Measurements from ENCODE around the gene FBXO8. TPM values are rescaled to one million over a fixed set of nuclear protein-coding genes. Genes with fewer than 3 reads are reported as not detected.

Gene FBXO8
- total RNA-seq, 5 donors from 2014 or later (not counting 1 experiment from before 2014, with no cell fraction given): 16.0 to 27.3 (median 21.8) TPM

GRCh38 chr4:174216799-174217272 is 66.6 kb downstream of the FBXO8 start:
- Mint-ChIP-seq H3K4me1 (peaks cover 45 to 51% (median 50%) of the 10 kb centered on the region in 3 donors), H3K27ac (peak overlapping the region in 1 of 2 donors; percentile 52), H3K36me3 (no peaks in the 10 kb centered on the region), H3K4me3 (peak overlapping the region in 1 of 3 donors; percentile 55), H3K27me3 (peaks cover 74 to 84% of the 10 kb centered on the region in 2 donors), H3K9me3 (no peaks in the 10 kb centered on the region)
- WGBS (ENCODE audit: insufficient coverage): 16% methylated on average over 14 of the region's 15 CpGs
- Histone ChIP-seq H3K27me3 (replicated peaks in 1 of 2; ENCODE audit: control insufficient read depth in 2 of 2, extremely low read depth in 1 of 2, insufficient read depth in 2 of 2, low read length in 1 of 2) (peaks cover 37 to 50% of the 10 kb centered on the region in 2 experiments), H3K9me3 (no peaks in the 10 kb centered on the region), H3K27ac (ENCODE audit: low read length) (no peak overlapping the region), H3K4me3 (ENCODE audit: control insufficient read depth in 1 of 2, extremely low read depth in 1 of 2, low read length in 1 of 2) (peak overlapping the region in 1 of 2 donors; percentile 60), H3K36me3 (ENCODE audit: control insufficient read depth in 2 of 2, extremely low read depth in 1 of 2, insufficient read depth in 1 of 2, low read length in 1 of 2) (no peaks in the 10 kb centered on the region), H3K4me1 (ENCODE audit: control insufficient read depth in 1 of 2, extremely low read depth in 1 of 2, insufficient read depth in 2 of 2, low read length in 2 of 2) (peaks cover 14 to 36% of the 10 kb centered on the region in 2 experiments)
- ATAC-seq (replicated peaks in 1 of 4) (no peak), DNase-seq (no peak)
- CTCF ChIA-PET: no interaction called here
- POLR2A ChIA-PET: no interaction called here

- DNase-seq (no peak), ATAC-seq (replicated peaks in 1 of 4) (no peak)
- peaks cover 51 to 57% (median 57%) of the 10 kb centered on the region in 3 donors for H3K4me1 Mint-ChIP-seq
- Histone ChIP-seq H3K27me3 (replicated peaks in 1 of 2; ENCODE audit: control insufficient read depth in 2 of 2, extremely low read depth in 1 of 2, insufficient read depth in 2 of 2, low read length in 1 of 2) (peaks cover 41 to 53% of the 10 kb centered on the region in 2 experiments), H3K27ac (ENCODE audit: low read length) (no peak overlapping the region), H3K9me3 (no peaks in the 10 kb centered on the region), H3K4me3 (ENCODE audit: control insufficient read depth in 1 of 2, extremely low read depth in 1 of 2, low read length in 1 of 2) (no peak overlapping the region), H3K36me3 (ENCODE audit: control insufficient read depth in 2 of 2, extremely low read depth in 1 of 2, insufficient read depth in 1 of 2, low read length in 1 of 2) (no peaks in the 10 kb centered on the region), H3K4me1 (ENCODE audit: control insufficient read depth in 1 of 2, extremely low read depth in 1 of 2, insufficient read depth in 2 of 2, low read length in 2 of 2) (peaks cover 14 to 41% of the 10 kb centered on the region in 2 experiments)
- H3K4me3 Mint-ChIP-seq: peak overlapping the region in 1 of 3 donors; percentile 55
- peak overlapping the region in 1 of 2 donors; percentile 52 for H3K27ac Mint-ChIP-seq
- no peaks in the 10 kb centered on the region for H3K9me3 Mint-ChIP-seq
- WGBS (ENCODE audit: insufficient coverage): 10% methylated on average over 2 of the region's 11 CpGs
- H3K36me3 Mint-ChIP-seq: no peaks in the 10 kb centered on the region
- peaks cover 77 to 88% of the 10 kb centered on the region in 2 donors for H3K27me3 Mint-ChIP-seq
- ChIA-PET POLR2A (no interaction called here), CTCF (no interaction called here)
Observed at GRCh38 chr4:174215961-174216680, 67.3 kb downstream of the FBXO8 start.

- no peaks in the 10 kb centered on the region for H3K9me3 ChIP-seq
- ChIA-PET POLR2A (no interaction called here), CTCF (interaction anchor here in 1 of 2 donors (0.5 kb wide), 1 partner anchor 105 kb away, joined by 4 read pairs; no protein-coding TSS in a partner anchor)
- H3K4me3 Mint-ChIP-seq: peak overlapping the region in 1 of 3 donors; percentile 60
- 20% methylated on average over 1 of the region's 5 CpGs for WGBS (ENCODE audit: insufficient coverage)
- H3K4me1 ChIP-seq (ENCODE audit: control insufficient read depth in 1 of 2, extremely low read depth in 1 of 2, insufficient read depth in 2 of 2, low read length in 2 of 2): peaks cover 14 to 41% of the 10 kb centered on the region in 2 experiments
- no peak overlapping the region for H3K27ac ChIP-seq (ENCODE audit: low read length)
- H3K27me3 ChIP-seq (replicated peaks in 1 of 2; ENCODE audit: control insufficient read depth in 2 of 2, extremely low read depth in 1 of 2, insufficient read depth in 2 of 2, low read length in 1 of 2): peaks cover 40 to 53% of the 10 kb centered on the region in 2 experiments
- H3K36me3 ChIP-seq (ENCODE audit: control insufficient read depth in 2 of 2, extremely low read depth in 1 of 2, insufficient read depth in 1 of 2, low read length in 1 of 2): no peaks in the 10 kb centered on the region
- peak overlapping the region in 1 of 2 donors; percentile 71 for H3K4me3 ChIP-seq (ENCODE audit: control insufficient read depth in 1 of 2, extremely low read depth in 1 of 2, low read length in 1 of 2)
- H3K4me1 Mint-ChIP-seq: peaks cover 51 to 57% (median 57%) of the 10 kb centered on the region in 3 donors
- H3K27me3 Mint-ChIP-seq: peaks cover 88 to 94% of the 10 kb centered on the region in 2 donors
- ATAC-seq (replicated peaks in 1 of 4) (no peak), DNase-seq (no peak)
- H3K27ac Mint-ChIP-seq: peak overlapping the region in 1 of 2 donors; percentile 9
- H3K36me3 Mint-ChIP-seq: no peaks in the 10 kb centered on the region
- no peaks in the 10 kb centered on the region for H3K9me3 Mint-ChIP-seq
Observed at GRCh38 chr4:174215057-174215456, 68.4 kb downstream of the FBXO8 start.

- whole genome bisulfite sequencing (ENCODE audit: insufficient coverage): 5% methylated on average over 27 of the region's 47 CpGs
- Histone ChIP-seq H3K9me3 (no peaks in the 10 kb centered on the region), H3K27ac (ENCODE audit: low read length) (no peak overlapping the region), H3K36me3 (ENCODE audit: control insufficient read depth in 2 of 2, extremely low read depth in 1 of 2, insufficient read depth in 1 of 2, low read length in 1 of 2) (no peaks in the 10 kb centered on the region), H3K4me1 (ENCODE audit: control insufficient read depth in 1 of 2, extremely low read depth in 1 of 2, insufficient read depth in 2 of 2, low read length in 2 of 2) (peaks cover 14 to 41% of the 10 kb centered on the region in 2 experiments), H3K4me3 (ENCODE audit: control insufficient read depth in 1 of 2, extremely low read depth in 1 of 2, low read length in 1 of 2) (peak overlapping the region in 1 of 2 donors; percentile 71), H3K27me3 (replicated peaks in 1 of 2; ENCODE audit: control insufficient read depth in 2 of 2, extremely low read depth in 1 of 2, insufficient read depth in 2 of 2, low read length in 1 of 2) (peaks cover 39 to 53% of the 10 kb centered on the region in 2 experiments)
- Mint-ChIP-seq H3K27me3 (peaks cover 93 to 96% of the 10 kb centered on the region in 2 donors), H3K36me3 (no peaks in the 10 kb centered on the region), H3K9me3 (no peaks in the 10 kb centered on the region), H3K27ac (peak overlapping the region in 1 of 2 donors; percentile 30), H3K4me3 (peak overlapping the region; percentile 18 to 60 (median 59)), H3K4me1 (peaks cover 51 to 57% (median 57%) of the 10 kb centered on the region in 3 donors)
- ChIA-PET POLR2A (no interaction called here), CTCF (interaction anchor here in 1 of 2 donors (0.5 kb wide), 1 partner anchor 106 kb away, joined by 4 read pairs; no protein-coding TSS in a partner anchor)
- peak in 4 of 35 experiments; percentile 2 to 34 (median 12) for DNase-seq
- peak in 3 of 4 experiments; percentile 50 to 67 (median 59) for ATAC-seq (replicated peaks in 1 of 4)
Observed at GRCh38 chr4:174214101-174214878, 69.2 kb downstream of the FBXO8 start.

- H3K27me3 Mint-ChIP-seq: peaks cover 88 to 96% of the 10 kb centered on the region in 2 donors
- no peak overlapping the region for H3K27ac Mint-ChIP-seq
- H3K36me3 Mint-ChIP-seq: no peaks in the 10 kb centered on the region
- H3K4me3 Mint-ChIP-seq: peak overlapping the region in 2 of 3 donors; percentile 59 to 60
- 13% methylated on average over 12 of the region's 16 CpGs for WGBS (ENCODE audit: insufficient coverage)
- ATAC-seq (replicated peaks in 1 of 4) (peak in 1 of 4 experiments; percentile 22), DNase-seq (no peak)
- H3K4me1 ChIP-seq (ENCODE audit: control insufficient read depth in 1 of 2, extremely low read depth in 1 of 2, insufficient read depth in 2 of 2, low read length in 2 of 2): peaks cover 14 to 41% of the 10 kb centered on the region in 2 experiments
- no peaks in the 10 kb centered on the region for H3K9me3 ChIP-seq
- POLR2A ChIA-PET: interaction anchor here in 1 of 2 donors (0.6 kb wide), 1 partner anchor 14 kb away, joined by 3 read pairs; no protein-coding TSS in a partner anchor
- H3K4me3 ChIP-seq (ENCODE audit: control insufficient read depth in 1 of 2, extremely low read depth in 1 of 2, low read length in 1 of 2): peak overlapping the region in 1 of 2 donors; percentile 71
- H3K27me3 ChIP-seq (replicated peaks in 1 of 2; ENCODE audit: control insufficient read depth in 2 of 2, extremely low read depth in 1 of 2, insufficient read depth in 2 of 2, low read length in 1 of 2): peaks cover 39 to 53% of the 10 kb centered on the region in 2 experiments
- H3K9me3 Mint-ChIP-seq: no peaks in the 10 kb centered on the region
- peaks cover 51 to 57% (median 56%) of the 10 kb centered on the region in 3 donors for H3K4me1 Mint-ChIP-seq
- no peak overlapping the region for H3K27ac ChIP-seq (ENCODE audit: low read length)
- H3K36me3 ChIP-seq (ENCODE audit: control insufficient read depth in 2 of 2, extremely low read depth in 1 of 2, insufficient read depth in 1 of 2, low read length in 1 of 2): no peaks in the 10 kb centered on the region
- CTCF ChIA-PET: no interaction called here
Observed at GRCh38 chr4:174213731-174214100, 69.8 kb downstream of the FBXO8 start.

- POLR2A ChIA-PET: interaction anchor here in 1 of 2 donors (1.2 kb wide), 1 partner anchor 9 kb away, joined by 4 read pairs; no protein-coding TSS in a partner anchor
Observed at GRCh38 chr4:174212061-174212460, 71.4 kb downstream of the FBXO8 start.

More at GRCh38 chr4:174212061-174212460, 71.4 kb downstream of the FBXO8 start:
- Mint-ChIP-seq H3K4me1 (peaks cover 38 to 44% (median 42%) of the 10 kb centered on the region in 3 donors), H3K36me3 (no peaks in the 10 kb centered on the region), H3K4me3 (peak overlapping the region in 2 of 3 donors; percentile 47 to 50), H3K27ac (peak overlapping the region in 1 of 2 donors; percentile 16), H3K27me3 (peaks cover 78 to 85% of the 10 kb centered on the region in 2 donors), H3K9me3 (no peaks in the 10 kb centered on the region)
- Histone ChIP-seq H3K4me3 (ENCODE audit: control insufficient read depth in 1 of 2, extremely low read depth in 1 of 2, low read length in 1 of 2) (no peak overlapping the region), H3K27me3 (replicated peaks in 1 of 2; ENCODE audit: control insufficient read depth in 2 of 2, extremely low read depth in 1 of 2, insufficient read depth in 2 of 2, low read length in 1 of 2) (peaks cover 34 to 37% of the 10 kb centered on the region in 2 experiments), H3K4me1 (ENCODE audit: control insufficient read depth in 1 of 2, extremely low read depth in 1 of 2, insufficient read depth in 2 of 2, low read length in 2 of 2) (peaks cover 9 to 27% of the 10 kb centered on the region in 2 experiments), H3K36me3 (ENCODE audit: control insufficient read depth in 2 of 2, extremely low read depth in 1 of 2, insufficient read depth in 1 of 2, low read length in 1 of 2) (no peaks in the 10 kb centered on the region), H3K27ac (ENCODE audit: low read length) (no peak overlapping the region), H3K9me3 (no peaks in the 10 kb centered on the region)
- ATAC-seq (replicated peaks in 1 of 4) (no peak), DNase-seq (no peak)
- no CpG with 5 or more reads among the region's 5 CpGs for WGBS (ENCODE audit: insufficient coverage)
- CTCF ChIA-PET: interaction anchor here (0.6 to 1.7 kb wide), 2 partner anchors 9 to 153 kb away, joined by 3 to 4 read pairs; no protein-coding TSS in a partner anchor
